D341Med (cell line): ENCODE results near the gene SEH1L.
"Not testable (repeated sequence)": the region's sequence is repeated elsewhere in the genome, so short reads cannot be mapped to it uniquely, and the experiment has no call there.

Experiments
- DNase-seq: peaks from one replicate; pipeline ENCODE4 v3.0.0; 2012; ENCODE audit warnings: low spot score

Gene SEH1L, protein sequence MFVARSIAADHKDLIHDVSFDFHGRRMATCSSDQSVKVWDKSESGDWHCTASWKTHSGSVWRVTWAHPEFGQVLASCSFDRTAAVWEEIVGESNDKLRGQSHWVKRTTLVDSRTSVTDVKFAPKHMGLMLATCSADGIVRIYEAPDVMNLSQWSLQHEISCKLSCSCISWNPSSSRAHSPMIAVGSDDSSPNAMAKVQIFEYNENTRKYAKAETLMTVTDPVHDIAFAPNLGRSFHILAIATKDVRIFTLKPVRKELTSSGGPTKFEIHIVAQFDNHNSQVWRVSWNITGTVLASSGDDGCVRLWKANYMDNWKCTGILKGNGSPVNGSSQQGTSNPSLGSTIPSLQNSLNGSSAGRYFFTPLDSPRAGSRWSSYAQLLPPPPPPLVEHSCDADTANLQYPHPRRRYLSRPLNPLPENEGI

GRCh38 chr18:12947285-12948049 is at the start of gene SEH1L:
SEH1L (plus strand) TSS chr18:12948011; CDS start chr18:12948122, 111 bp downstream.
- DNase-seq: peak; percentile 100

DNA sequence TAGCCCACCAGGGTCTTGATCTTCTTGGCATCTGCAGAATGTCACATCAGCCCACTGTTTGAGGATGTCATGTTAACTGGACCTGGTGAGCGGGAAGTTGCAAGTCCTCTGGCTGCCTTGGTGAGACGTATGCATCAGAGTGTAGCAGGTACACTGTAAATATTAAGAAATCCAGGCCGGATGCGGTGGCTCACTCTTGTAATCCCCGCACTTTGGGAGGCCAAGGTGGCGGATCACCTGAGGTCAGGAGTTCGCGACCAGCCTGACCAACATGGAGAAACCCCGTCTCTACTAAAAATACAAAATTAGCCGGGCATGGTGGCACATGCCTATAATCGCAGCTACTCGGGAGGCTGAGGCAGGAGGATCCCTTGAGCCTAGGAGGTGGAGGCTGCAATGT is 46.6 kb upstream of the SEH1L start:
- DNase-seq: not testable (repeated sequence)

DNA sequence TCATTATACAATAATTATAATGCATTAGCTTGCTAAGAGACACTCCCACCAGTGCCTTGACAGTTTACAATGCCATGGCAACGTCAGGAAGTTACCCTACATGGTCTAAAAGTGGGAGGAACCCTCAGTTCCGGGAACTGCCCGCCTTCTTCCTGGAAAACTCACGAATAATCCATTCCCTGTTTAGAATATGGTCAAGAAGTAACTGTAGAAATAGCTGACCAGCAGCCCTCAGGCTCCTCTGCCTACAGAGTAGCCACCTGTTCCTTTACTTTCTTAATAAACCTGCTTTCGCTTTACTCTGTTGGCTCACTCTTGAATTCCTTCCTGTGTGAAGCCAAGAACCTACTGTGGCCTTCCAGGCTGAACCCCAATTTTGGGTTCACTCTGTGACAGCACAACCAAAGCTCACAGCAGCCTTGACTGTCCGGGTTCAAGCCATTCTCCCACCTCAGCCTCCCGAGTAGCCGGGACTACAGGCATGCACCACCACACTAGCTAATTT is 43.7 kb upstream of the SEH1L start:
- no peak for DNase-seq

GRCh38 chr18:12906119-12906518 is 41.7 kb upstream of the SEH1L start:
- DNase-seq: no peak

- no peak for DNase-seq
Observed at GRCh38 chr18:12906773-12907172, 41.0 kb upstream of the SEH1L start.

DNA sequence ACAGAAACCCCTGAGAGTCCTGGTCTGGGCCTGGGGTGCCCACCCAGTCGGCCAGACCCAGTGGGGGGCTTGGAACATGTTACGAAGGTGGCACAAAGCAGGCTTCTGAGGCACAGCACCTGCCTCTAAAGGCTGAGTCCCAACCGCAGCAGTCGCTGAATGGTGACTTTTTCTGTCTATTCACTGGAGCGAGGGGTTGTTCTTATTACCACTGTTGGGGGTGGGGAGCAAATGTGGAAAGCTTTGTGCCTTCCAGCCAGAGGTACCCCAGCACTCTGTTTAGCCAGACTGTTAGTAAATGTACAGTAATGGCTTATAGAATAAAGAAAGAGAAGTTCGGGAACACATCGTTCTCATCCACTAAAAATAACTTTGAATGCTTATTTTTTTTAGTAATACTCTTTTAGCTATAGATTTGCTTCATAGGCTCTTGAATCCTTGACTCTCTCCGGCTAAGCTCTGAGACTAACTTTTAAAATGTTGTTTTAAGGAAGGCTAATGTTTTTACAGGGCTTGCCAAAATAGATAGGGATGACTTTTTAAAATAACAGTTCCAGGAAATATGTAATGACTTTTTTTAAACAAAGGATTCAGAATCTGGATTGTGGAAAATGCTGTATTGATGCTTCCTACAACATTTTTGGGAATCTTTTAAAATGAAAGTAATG is 40.4 kb upstream of the SEH1L start:
- no peak for DNase-seq

- no peak for DNase-seq
Observed at GRCh38 chr18:12908706-12909105, 39.1 kb upstream of the SEH1L start.

GRCh38 chr18:12911025-12911928 is 36.5 kb upstream of the SEH1L start:
- no peak for DNase-seq

GRCh38 chr18:12911929-12912703 is 35.7 kb upstream of the SEH1L start:
- DNase-seq: no peak

DNA sequence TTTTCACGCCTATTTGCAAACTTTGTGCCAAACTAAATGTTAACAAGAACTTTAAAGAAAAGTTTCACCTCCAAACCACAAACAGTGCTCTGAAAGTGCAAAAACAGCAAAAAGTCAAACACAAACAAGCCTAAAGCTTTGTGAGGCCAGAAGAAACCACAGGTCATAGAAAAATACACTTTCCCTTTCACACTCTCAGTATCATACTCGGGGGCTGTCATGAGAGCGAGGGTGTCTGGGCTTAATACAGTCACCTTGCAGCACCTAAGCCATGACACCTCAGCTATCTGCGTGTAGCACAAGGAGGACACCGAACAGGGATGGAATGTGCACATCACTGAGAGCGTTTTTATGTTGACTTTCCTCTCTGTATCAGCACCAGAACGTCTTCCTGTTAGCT is 26.6 kb upstream of the SEH1L start:
- DNase-seq: no peak

DNA sequence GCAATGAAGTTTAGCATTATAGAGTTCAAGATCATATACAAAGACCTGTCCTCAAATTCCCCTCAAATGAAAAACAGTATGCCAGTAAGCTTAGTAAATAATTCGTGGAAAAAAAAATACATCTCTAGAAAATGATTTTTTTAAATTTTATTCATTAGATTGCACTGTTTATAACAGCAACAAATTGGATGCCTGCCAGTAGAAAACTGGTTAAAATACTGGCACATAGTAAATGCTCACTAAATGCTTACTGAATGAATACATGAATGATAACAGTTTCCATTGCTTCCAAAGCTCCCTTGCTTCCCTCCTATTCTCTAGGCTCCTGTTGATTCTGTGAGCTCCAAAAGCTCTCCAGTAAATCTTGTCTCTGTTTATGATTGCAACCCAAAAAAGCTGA is 25.5 kb upstream of the SEH1L start:
- no peak for DNase-seq

DNA sequence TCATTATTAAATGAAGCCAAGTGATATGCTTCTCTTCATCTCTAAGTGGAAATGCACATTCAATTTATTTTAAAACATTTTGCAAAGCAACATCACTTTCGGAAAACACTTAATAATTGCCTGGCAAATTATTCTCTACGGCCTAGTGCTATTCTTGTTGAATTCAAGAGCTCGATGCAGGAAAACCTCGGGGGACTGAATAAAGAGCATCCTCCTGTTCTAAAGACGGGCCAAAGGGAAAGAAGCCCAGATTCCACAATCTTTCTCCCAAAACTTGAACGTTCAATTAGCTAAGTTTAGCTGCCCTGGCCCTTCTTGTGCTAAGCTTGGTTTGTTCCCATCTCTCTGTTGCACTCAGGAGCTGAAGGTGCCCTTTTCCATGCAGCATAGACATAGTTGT is 23.2 kb upstream of the SEH1L start:
- DNase-seq: no peak

GRCh38 chr18:12928206-12928605 is 19.6 kb upstream of the SEH1L start:
- DNase-seq: no peak

- DNase-seq: no peak
Observed at GRCh38 chr18:12928641-12929040, 19.2 kb upstream of the SEH1L start.

GRCh38 chr18:12929477-12930083 is 18.2 kb upstream of the SEH1L start:
- DNase-seq: no peak

- no peak for DNase-seq
Observed at GRCh38 chr18:12930376-12930775, 17.4 kb upstream of the SEH1L start.

- no peak for DNase-seq
Observed at GRCh38 chr18:12930908-12931307, 16.9 kb upstream of the SEH1L start.

DNA sequence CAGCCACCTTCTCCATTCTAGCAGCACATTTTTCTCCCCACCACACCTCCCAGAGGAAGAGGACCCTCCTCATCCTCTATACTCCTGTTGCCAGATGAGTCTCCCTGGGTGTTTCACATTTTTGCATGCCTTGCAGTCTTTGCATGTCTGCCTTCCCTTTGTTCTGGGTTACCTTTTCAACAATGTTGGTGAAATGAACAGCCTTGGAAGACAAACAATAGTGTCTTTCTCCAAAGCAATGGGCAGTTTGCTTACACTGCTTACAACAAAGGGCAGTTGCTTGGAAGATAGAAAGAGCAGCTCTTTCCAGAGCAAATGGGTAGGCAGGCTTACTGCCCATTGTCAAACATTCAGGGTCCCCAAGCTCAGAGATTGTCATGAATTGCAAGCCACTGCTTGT is 14.5 kb upstream of the SEH1L start:
- no peak for DNase-seq

- DNase-seq: peak; percentile 91
Observed at GRCh38 chr18:12934454-12935071, 13.2 kb upstream of the SEH1L start.

DNA sequence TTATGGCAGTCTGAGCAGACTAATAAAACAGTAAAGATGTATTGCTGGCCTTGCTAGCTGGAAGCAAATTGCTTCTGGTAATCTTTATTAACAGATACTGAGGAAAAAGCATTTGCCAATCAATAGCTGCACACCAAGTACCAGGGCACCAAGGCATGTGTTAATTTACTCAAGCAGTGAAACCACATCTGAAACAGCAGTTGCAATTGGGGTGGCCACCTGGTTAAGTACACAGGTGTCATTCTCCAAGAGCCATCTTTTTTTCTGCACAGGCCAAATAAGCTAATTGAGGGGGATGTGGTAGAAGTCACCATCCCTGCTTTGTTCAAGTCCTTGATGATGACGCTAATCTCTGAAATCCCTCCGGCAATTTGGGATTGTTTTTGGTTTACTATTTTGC is 8.6 kb upstream of the SEH1L start:
- DNase-seq: no peak
